Measurements from ENCODE around the gene MYO16.
"Not testable (repeated sequence)": the region's sequence is repeated elsewhere in the genome, so short reads cannot be mapped to it uniquely, and the experiment has no call there.

The MYO16 gene

DNA sequence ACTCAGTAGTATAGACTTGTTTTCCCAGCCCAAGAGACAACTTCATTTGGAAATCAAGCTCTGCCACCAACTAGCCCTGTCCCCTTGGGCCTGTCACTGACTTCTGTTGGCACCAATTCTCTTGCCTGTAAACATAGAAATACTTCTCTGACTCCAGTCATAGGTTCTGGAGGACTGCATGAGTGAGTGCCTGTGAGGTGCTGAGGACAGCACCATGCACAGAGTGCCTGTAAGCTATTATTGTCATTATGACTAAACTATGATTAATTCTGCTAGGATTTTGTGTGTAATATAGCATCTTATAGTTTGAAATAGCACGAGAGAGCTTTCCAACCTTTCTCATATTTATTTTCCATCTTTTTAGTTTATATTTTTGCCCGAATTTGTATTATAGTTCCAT lies 247.9 kb downstream of the MYO16 start:
- no peak for DNase-seq (ENCODE audit: extremely low read depth in 1 of 2, low read depth in 1 of 2)

GRCh38 chr13:108878732-108879131 lies 249.3 kb downstream of the MYO16 start:
- DNase-seq (ENCODE audit: extremely low read depth in 1 of 2, low read depth in 1 of 2) = no peak

DNA sequence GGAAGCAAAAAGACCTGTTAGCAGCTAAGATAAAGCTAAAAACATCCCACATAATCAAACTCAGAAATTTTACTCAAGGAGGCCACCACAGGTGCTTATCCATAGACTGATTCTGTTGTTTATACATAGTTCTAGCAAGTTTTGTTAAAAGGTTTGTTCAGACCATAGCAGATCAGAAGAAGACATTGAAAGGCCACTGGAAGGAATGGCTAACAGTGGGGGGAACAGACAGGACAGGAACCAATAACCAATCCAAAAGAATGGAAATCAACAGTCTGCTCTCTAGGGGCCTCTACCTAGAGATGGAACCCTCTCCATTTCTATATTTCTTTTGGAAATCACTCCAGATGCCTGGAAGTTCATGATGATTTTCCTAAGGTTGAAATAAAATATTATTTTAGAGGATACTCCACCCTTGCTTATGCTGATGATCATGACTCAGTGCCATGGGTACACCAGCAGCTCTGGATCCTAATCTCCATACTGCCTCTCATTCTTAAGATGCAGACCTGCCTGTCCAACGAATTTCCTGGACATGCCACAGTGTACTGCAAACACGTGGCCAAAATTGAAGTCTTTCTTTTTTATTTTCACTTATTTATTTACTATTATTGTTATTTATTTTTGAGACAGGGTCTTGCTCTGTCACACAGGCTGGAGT lies 260.0 kb downstream of the MYO16 start:
- DNase-seq (ENCODE audit: extremely low read depth in 1 of 2, low read depth in 1 of 2) = no peak

DNA sequence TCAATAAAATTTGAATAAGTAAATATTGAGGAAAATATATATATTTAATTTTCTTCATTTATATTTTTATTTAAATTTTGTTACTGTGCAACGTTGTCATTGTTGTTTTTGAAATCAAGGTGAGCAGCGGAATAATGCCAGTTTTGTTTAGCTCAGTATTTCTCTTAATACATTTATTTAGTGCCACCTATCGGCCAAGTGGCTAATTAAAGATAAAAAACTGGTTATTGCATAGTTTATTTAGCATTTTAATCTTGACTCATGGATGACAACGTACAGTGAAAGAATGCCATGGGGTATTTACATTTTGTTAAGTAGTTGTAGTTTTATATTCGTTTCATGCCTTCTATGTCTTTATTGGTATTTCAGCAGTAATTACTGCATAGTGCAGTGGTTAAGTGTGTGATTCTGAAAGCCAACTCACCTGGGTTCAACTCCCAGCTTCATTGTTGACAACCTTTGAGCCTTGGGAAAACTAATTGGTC lies 265.9 kb downstream of the MYO16 start:
- DNase-seq (ENCODE audit: extremely low read depth in 1 of 2, low read depth in 1 of 2) = no peak

- DNase-seq (ENCODE audit: extremely low read depth in 1 of 2, low read depth in 1 of 2) = no peak
These were observed 268.5 kb downstream of the MYO16 start for GRCh38 chr13:108897955-108898354.

DNA sequence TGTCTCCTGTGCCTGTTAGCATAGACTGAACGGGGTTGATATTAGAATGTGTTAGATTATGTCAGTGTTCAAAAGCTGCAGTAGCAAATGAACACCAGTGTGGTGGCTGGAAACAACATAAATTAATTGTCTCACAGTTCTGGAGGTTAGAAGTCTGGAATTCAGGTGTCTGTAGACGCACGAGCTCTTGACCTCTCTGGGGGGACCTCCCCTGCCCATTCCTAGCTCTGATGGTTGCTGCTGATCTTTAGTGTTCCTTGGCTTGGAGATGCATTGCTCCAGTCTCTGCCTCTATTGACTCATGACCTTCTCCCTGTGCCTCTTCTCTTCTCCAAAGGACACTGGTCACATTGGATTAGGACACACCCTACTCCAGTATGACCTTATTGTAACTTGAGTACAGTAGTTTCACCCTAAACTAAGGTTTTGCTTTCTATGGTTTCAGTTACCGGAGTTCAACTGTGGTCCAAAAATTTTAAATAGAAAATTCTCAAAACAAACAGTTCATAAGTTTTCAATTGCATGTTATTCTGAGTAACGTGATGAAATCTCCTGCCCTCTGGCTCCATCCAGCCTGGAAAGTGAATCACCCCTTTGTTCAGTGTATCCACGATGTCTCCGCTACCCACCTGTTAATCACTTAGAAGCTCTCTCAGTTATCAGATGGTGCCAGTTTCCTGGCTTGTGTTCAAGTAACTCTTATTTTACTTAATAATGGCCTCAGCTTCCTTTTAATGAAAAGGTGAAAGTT lies 273.2 kb downstream of the MYO16 start:
- no peak for DNase-seq (ENCODE audit: extremely low read depth in 1 of 2, low read depth in 1 of 2)

DNA sequence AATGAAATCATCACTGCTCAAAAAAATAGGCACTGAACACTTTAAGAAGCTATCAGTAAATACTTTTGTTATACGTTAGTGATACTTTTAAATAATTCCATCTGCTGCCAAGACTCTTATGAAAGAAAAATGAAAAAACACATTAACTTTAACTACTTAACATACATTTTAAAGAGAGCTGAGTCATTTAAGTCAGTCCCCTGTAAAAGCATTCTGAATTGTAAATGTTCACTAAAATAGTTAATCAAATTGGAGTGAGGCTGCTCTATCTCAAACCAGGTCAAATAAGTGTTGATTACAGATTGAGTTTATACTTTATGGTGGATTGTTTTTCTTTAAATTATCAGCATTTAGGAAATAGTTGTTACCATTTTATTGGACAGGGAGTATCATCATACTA lies 274.2 kb downstream of the MYO16 start:
- DNase-seq (ENCODE audit: extremely low read depth in 1 of 2, low read depth in 1 of 2) = no peak

GRCh38 chr13:108911807-108912206 lies 282.4 kb downstream of the MYO16 start:
- no peak for DNase-seq (ENCODE audit: extremely low read depth in 1 of 2, low read depth in 1 of 2)

DNA sequence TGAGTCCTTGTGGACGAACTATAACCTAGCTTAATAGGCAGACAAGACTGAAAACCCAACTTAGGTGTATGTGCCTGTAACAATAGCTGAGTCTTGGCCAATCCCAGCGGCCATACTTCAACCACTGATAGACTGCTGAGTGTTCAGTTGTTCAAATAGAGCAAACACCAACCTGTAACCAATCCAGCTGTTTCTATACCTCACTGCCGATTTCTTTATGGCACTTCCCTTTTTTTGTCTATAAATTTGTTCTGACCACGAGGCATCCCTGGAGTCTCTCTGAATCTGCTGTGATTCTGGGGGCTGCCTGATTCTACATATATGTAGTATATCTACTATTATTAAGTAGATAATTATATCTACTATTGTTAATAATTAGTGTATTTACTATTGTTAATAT lies 284.3 kb downstream of the MYO16 start:
- not testable (repeated sequence) for DNase-seq (ENCODE audit: extremely low read depth in 1 of 2, low read depth in 1 of 2)

GRCh38 chr13:108915095-108915633 lies 285.8 kb downstream of the MYO16 start:
- DNase-seq (ENCODE audit: extremely low read depth in 1 of 2, low read depth in 1 of 2) = no peak

GRCh38 chr13:108915634-108916512 lies 286.5 kb downstream of the MYO16 start:
- DNase-seq (ENCODE audit: extremely low read depth in 1 of 2, low read depth in 1 of 2) = peak; percentile 53 to 83

GRCh38 chr13:108917581-108917980 lies 288.2 kb downstream of the MYO16 start:
- no peak for DNase-seq (ENCODE audit: extremely low read depth in 1 of 2, low read depth in 1 of 2)

GRCh38 chr13:108919036-108919907 lies 289.9 kb downstream of the MYO16 start:
- DNase-seq (ENCODE audit: extremely low read depth in 1 of 2, low read depth in 1 of 2) = no peak

GRCh38 chr13:108920137-108920536 lies 290.7 kb downstream of the MYO16 start:
- no peak for DNase-seq (ENCODE audit: extremely low read depth in 1 of 2, low read depth in 1 of 2)

DNA sequence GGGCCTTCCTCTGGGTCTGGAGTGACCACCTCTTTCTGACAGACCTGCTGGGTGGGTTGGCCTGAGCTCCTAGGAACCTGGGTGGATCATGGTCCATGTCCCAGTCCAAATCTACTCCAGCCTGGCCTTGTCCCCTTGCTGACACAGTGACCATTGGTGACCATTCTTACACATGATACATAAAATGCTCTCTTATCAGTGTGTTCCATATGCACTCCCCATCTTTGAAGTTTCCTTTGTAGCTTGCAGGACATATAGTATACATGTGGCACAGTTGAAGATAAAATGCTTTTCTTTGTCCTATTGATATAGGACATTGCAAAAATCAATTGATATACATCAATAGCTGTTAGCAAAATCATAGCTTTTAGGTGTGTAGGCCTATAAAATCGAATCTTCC lies 291.8 kb downstream of the MYO16 start:
- DNase-seq (ENCODE audit: extremely low read depth in 1 of 2, low read depth in 1 of 2) = no peak

GRCh38 chr13:108922108-108922507 lies 292.7 kb downstream of the MYO16 start:
- DNase-seq (ENCODE audit: extremely low read depth in 1 of 2, low read depth in 1 of 2) = no peak

GRCh38 chr13:108923386-108924047 lies 294.1 kb downstream of the MYO16 start:
- no peak for DNase-seq (ENCODE audit: extremely low read depth in 1 of 2, low read depth in 1 of 2)

GRCh38 chr13:108924134-108924533 lies 294.7 kb downstream of the MYO16 start:
- no peak for DNase-seq (ENCODE audit: extremely low read depth in 1 of 2, low read depth in 1 of 2)

GRCh38 chr13:108924541-108924940 lies 295.1 kb downstream of the MYO16 start:
- DNase-seq (ENCODE audit: extremely low read depth in 1 of 2, low read depth in 1 of 2) = no peak

DNA sequence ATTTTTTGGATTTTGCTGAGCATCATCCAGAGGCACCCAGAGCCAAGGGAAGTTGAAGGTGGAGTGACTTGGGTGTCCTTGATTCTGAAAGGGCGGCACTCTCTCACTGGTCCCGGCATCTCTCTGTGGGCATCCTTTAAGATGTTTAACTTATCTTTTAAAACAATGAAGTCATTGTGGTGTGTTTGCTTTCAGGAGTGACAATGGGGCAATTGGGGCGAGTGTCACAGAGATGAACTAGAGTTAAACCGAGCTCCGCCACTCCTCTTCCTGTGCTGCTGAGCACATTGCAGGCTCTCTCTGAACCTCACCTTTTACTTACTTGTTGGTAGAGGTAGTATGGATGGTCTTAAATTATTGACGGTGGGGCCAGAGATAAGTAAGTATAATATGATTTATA lies 295.7 kb downstream of the MYO16 start:
- no peak for DNase-seq (ENCODE audit: extremely low read depth in 1 of 2, low read depth in 1 of 2)

Data from stimulated activated CD8-positive, alpha-beta memory T cell treated with anti-CD3 and anti-CD28 coated beads, Interleukin-7, amount 100 ng/mL, for 48 hours (primary cell).